Measurements from ENCODE around the gene GPSM3.
"Not testable (repeated sequence)": the region's sequence is repeated elsewhere in the genome, so short reads cannot be mapped to it uniquely, and the experiment has no call there.

The GPSM3 gene

GRCh38 chr6:32192608-32193039, at the start of gene GPSM3:
GPSM3 (minus strand) TSS chr6:32192643; CDS start chr6:32192513, 130 bp downstream.
- DNase-seq (ENCODE audit: low read depth, low spot score): no peak

GRCh38 chr6:32240686-32241085, 48.2 kb upstream of the GPSM3 start:
- no peak for DNase-seq (ENCODE audit: low read depth, low spot score)

- DNase-seq (ENCODE audit: low read depth, low spot score): no peak
Measured at GRCh38 chr6:32239462-32239861, 47.0 kb upstream of the GPSM3 start.

- no peak for DNase-seq (ENCODE audit: low read depth, low spot score)
Measured at GRCh38 chr6:32234934-32235333, 42.5 kb upstream of the GPSM3 start.

- DNase-seq (ENCODE audit: low read depth, low spot score): no peak
Measured at GRCh38 chr6:32226434-32226833, 34.0 kb upstream of the GPSM3 start.

GRCh38 chr6:32224696-32225095, 32.3 kb upstream of the GPSM3 start:
- DNase-seq (ENCODE audit: low read depth, low spot score): no peak

- DNase-seq (ENCODE audit: low read depth, low spot score): no peak
Measured at GRCh38 chr6:32223258-32224235, 31.1 kb upstream of the GPSM3 start, which contains the start of gene NOTCH4. NOTCH4 (minus strand) TSS chr6:32224067; CDS start chr6:32223928, 139 bp downstream.

- DNase-seq (ENCODE audit: low read depth, low spot score): no peak
Measured at GRCh38 chr6:32222333-32223230, 30.1 kb upstream of the GPSM3 start.

- DNase-seq (ENCODE audit: low read depth, low spot score): no peak
Measured at GRCh38 chr6:32220021-32220420, 27.6 kb upstream of the GPSM3 start.

- no peak for DNase-seq (ENCODE audit: low read depth, low spot score)
Measured at GRCh38 chr6:32218167-32218566, 25.7 kb upstream of the GPSM3 start.

- no peak for DNase-seq (ENCODE audit: low read depth, low spot score)
Measured at GRCh38 chr6:32216998-32217397, 24.6 kb upstream of the GPSM3 start.

- no peak for DNase-seq (ENCODE audit: low read depth, low spot score)
Measured at GRCh38 chr6:32216285-32216684, 23.8 kb upstream of the GPSM3 start.

GRCh38 chr6:32215617-32216016, 23.2 kb upstream of the GPSM3 start:
- DNase-seq (ENCODE audit: low read depth, low spot score): no peak

- DNase-seq (ENCODE audit: low read depth, low spot score): no peak
Measured at GRCh38 chr6:32214126-32214525, 21.7 kb upstream of the GPSM3 start.

- no peak for DNase-seq (ENCODE audit: low read depth, low spot score)
Measured at GRCh38 chr6:32213649-32214048, 21.2 kb upstream of the GPSM3 start.

- no peak for DNase-seq (ENCODE audit: low read depth, low spot score)
Measured at GRCh38 chr6:32212076-32212760, 19.8 kb upstream of the GPSM3 start.

GRCh38 chr6:32211432-32211831, 19.0 kb upstream of the GPSM3 start:
- DNase-seq (ENCODE audit: low read depth, low spot score): not testable (repeated sequence)

GRCh38 chr6:32210191-32210601, 17.8 kb upstream of the GPSM3 start:
- no peak for DNase-seq (ENCODE audit: low read depth, low spot score)

GRCh38 chr6:32208996-32209395, 16.6 kb upstream of the GPSM3 start:
- DNase-seq (ENCODE audit: low read depth, low spot score): no peak

- no peak for DNase-seq (ENCODE audit: low read depth, low spot score)
Measured at GRCh38 chr6:32204268-32204715, 11.8 kb upstream of the GPSM3 start.
